Measurements from ENCODE around the gene FCRLA. TPM values are rescaled to one million over a fixed set of nuclear protein-coding genes. Genes with fewer than 3 reads are reported as not detected.

Gene FCRLA
- total and polyA plus RNA-seq, 2 donors (not counting 3 experiments of a cell fraction or from before 2014, with no cell fraction given) = not detected

- FAIRE-seq (no peak), DNase-seq (ENCODE audit: low read depth, low spot score) (no peak)
- Histone ChIP-seq H3K36me3 (ENCODE audit: control insufficient read depth in 2 of 2, extremely low read depth in 1 of 2, insufficient read depth in 2 of 2, low read length in 2 of 2) (no peaks in the 10 kb centered on the region), H3K27ac (ENCODE audit: insufficient read depth, low read depth, low read length) (no peak within 1 kb of the TSS), H3K27me3 (ENCODE audit: control insufficient read depth in 2 of 2, insufficient read depth in 2 of 2, low read length in 2 of 2) (peaks cover 8 to 16% of the 10 kb centered on the region in 2 experiments), H3K4me3 (replicated peaks in 1 of 3; ENCODE audit: insufficient read depth in 1 of 3, low read depth in 1 of 3, low read length in 3 of 3) (no peak within 1 kb of the TSS), H3K79me2 (ENCODE audit: control insufficient read depth, insufficient read depth, low read length) (no peaks in the 10 kb centered on the region), H3K4me1 (ENCODE audit: control insufficient read depth, extremely low read depth, insufficient read depth, low read length) (peaks cover 4% of the 10 kb centered on the region), H2AFZ (ENCODE audit: low read depth, low read length) (no peak within 1 kb of the TSS), H3K9me3 (replicated peaks; ENCODE audit: control insufficient read depth, insufficient read depth, low read length) (no peaks in the 10 kb centered on the region), H3K9me1 (replicated peaks; ENCODE audit: control insufficient read depth, extremely low read depth, insufficient read depth, low read length) (no peaks in the 10 kb centered on the region), H4K20me1 (replicated peaks; ENCODE audit: control insufficient read depth, extremely low read depth, insufficient read depth, low read length) (no peaks in the 10 kb centered on the region), H3K9ac (replicated peaks; ENCODE audit: extremely low read depth, insufficient read depth, low read length) (no peak within 1 kb of the TSS), H3K4me2 (ENCODE audit: insufficient read depth, low read length) (no peak within 1 kb of the TSS)
- intact Hi-C loops (cut with micrococcal nuclease) = no loop called here
- TF ChIP-seq POLR2AphosphoS5 (IDR thresholded peaks at IDR 0.05; ENCODE audit: insufficient read depth, low read depth, low read length) (no peak), MYC (IDR thresholded peaks at IDR 0.05; ENCODE audit: low read depth, low read length) (no peak), EZH2 (IDR thresholded peaks at IDR 0.05; ENCODE audit: borderline replicate concordance, low read depth, low read length, severe bottlenecking) (no peak), FOS (IDR thresholded peaks at IDR 0.05; ENCODE audit: borderline replicate concordance, insufficient read depth, low read length) (no peak), JUN (IDR thresholded peaks at IDR 0.05; ENCODE audit: borderline replicate concordance, insufficient read depth, insufficient read length, low read depth) (no peak), MAX (IDR thresholded peaks at IDR 0.05; ENCODE audit: insufficient read depth, insufficient read length) (no peak), GATA2 (IDR thresholded peaks at IDR 0.05; ENCODE audit: insufficient read depth, insufficient read length, low read depth, low read length) (no peak), POLR2A (IDR thresholded peaks at IDR 0.05; ENCODE audit: low read depth, low read length) (no peak)
- TF ChIP-seq, protein P1, sequence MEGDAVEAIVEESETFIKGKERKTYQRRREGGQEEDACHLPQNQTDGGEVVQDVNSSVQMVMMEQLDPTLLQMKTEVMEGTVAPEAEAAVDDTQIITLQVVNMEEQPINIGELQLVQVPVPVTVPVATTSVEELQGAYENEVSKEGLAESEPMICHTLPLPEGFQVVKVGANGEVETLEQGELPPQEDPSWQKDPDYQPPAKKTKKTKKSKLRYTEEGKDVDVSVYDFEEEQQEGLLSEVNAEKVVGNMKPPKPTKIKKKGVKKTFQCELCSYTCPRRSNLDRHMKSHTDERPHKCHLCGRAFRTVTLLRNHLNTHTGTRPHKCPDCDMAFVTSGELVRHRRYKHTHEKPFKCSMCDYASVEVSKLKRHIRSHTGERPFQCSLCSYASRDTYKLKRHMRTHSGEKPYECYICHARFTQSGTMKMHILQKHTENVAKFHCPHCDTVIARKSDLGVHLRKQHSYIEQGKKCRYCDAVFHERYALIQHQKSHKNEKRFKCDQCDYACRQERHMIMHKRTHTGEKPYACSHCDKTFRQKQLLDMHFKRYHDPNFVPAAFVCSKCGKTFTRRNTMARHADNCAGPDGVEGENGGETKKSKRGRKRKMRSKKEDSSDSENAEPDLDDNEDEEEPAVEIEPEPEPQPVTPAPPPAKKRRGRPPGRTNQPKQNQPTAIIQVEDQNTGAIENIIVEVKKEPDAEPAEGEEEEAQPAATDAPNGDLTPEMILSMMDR (IDR thresholded peaks at IDR 0.05; ENCODE audit: extremely low read depth in 1 of 2, insufficient read depth in 1 of 2, low read depth in 1 of 2, low read length in 2 of 2) = no peak
- dilution Hi-C loops (cut with MboI; ENCODE audit: extremely low pct_ligation_motif_present, low sequenced_read_pairs) = no loop called here
- POLR2A ChIA-PET = no interaction called here
- BruUV-seq (replicated peaks) = no TSS peak
- CTCF ChIA-PET = no interaction called here
Observed at GRCh38 chr1:161720956-161721737, 14.1 kb downstream of the FCRLA start, which contains the start of gene FCRLB. Gene FCRLB (plus strand): TSS chr1:161721544. CDS start chr1:161722673, 1,129 bp downstream.

Measured in endothelial cell of umbilical vein (primary cell).